ENCODE results near the gene TCEA2. TPM values are rescaled to one million over a fixed set of nuclear protein-coding genes. Genes with fewer than 3 reads are reported as not detected.

Gene TCEA2
- total RNA-seq, 1 donor from 2014 or later, result 23.2 TPM

- Histone ChIP-seq H3K9ac (no peak overlapping the region), H3K4me3 (no peak overlapping the region), H3K27ac (no peak overlapping the region), H4K20me1 (ENCODE audit: low read depth) (no peaks in the 10 kb centered on the region), H3K27me3 (no peaks in the 10 kb centered on the region), H3K4me1 (no peaks in the 10 kb centered on the region), H3F3A (ENCODE audit: low read depth) (no peaks in the 10 kb centered on the region), H3K79me2 (ENCODE audit: low read depth) (no peaks in the 10 kb centered on the region), H2AFZ (replicated peaks) (no peak overlapping the region), H3K4me2 (no peak overlapping the region), H3K9me3 (ENCODE audit: low read depth) (no peaks in the 10 kb centered on the region), H3K36me3 (no peaks in the 10 kb centered on the region)
- H3K4me3 Mint-ChIP-seq, result no peak overlapping the region
- peaks cover 19% of the 10 kb centered on the region for H3K27me3 Mint-ChIP-seq (ENCODE audit: insufficient read depth, low read depth)
- no peak overlapping the region for H3K27ac Mint-ChIP-seq
- TF ChIP-seq EZH2 (IDR thresholded peaks at IDR 0.05) (no peak), EZH2phosphoT487 (IDR thresholded peaks at IDR 0.05) (no peak), CTCF (IDR thresholded peaks at IDR 0.05) (no peak)
- DNase-seq (ENCODE audit: low spot score), result no peak
- H3K4me1 Mint-ChIP-seq, result no peaks in the 10 kb centered on the region
- H3K36me3 Mint-ChIP-seq, result no peaks in the 10 kb centered on the region
- H3K9me3 Mint-ChIP-seq, result no peaks in the 10 kb centered on the region
These were observed 49.0 kb downstream of the TCEA2 start for GRCh38 chr20:64111841-64112641.

- no peaks in the 10 kb centered on the region for H4K20me1 ChIP-seq (ENCODE audit: low read depth)
- H3K27me3 ChIP-seq, result no peaks in the 10 kb centered on the region
- no peak overlapping the region for H3K27ac Mint-ChIP-seq
- no peaks in the 10 kb centered on the region for H3K36me3 Mint-ChIP-seq
- no peak overlapping the region for H2AFZ ChIP-seq (replicated peaks)
- no peaks in the 10 kb centered on the region for H3K79me2 ChIP-seq (ENCODE audit: low read depth)
- no peak overlapping the region for H3K27ac ChIP-seq
- H3K4me3 Mint-ChIP-seq, result no peak overlapping the region
- H3F3A ChIP-seq (ENCODE audit: low read depth), result no peaks in the 10 kb centered on the region
- H3K4me1 Mint-ChIP-seq, result no peaks in the 10 kb centered on the region
- TF ChIP-seq CTCF (IDR thresholded peaks at IDR 0.05) (no peak), EZH2phosphoT487 (IDR thresholded peaks at IDR 0.05) (no peak), EZH2 (IDR thresholded peaks at IDR 0.05) (no peak)
- H3K4me3 ChIP-seq, result no peak overlapping the region
- H3K4me1 ChIP-seq, result no peaks in the 10 kb centered on the region
- no peaks in the 10 kb centered on the region for H3K36me3 ChIP-seq
- H3K4me2 ChIP-seq, result no peak overlapping the region
- peaks cover 15% of the 10 kb centered on the region for H3K27me3 Mint-ChIP-seq (ENCODE audit: insufficient read depth, low read depth)
- no peak for DNase-seq (ENCODE audit: low spot score)
- H3K9ac ChIP-seq, result no peak overlapping the region
- H3K9me3 ChIP-seq (ENCODE audit: low read depth), result no peaks in the 10 kb centered on the region
- no peaks in the 10 kb centered on the region for H3K9me3 Mint-ChIP-seq
These were observed 49.9 kb downstream of the TCEA2 start for GRCh38 chr20:64112691-64113443.

- Mint-ChIP-seq H3K27ac (peak overlapping the region; percentile 10), H3K4me3 (no peak overlapping the region), H3K36me3 (no peaks in the 10 kb centered on the region), H3K9me3 (no peaks in the 10 kb centered on the region), H3K27me3 (ENCODE audit: insufficient read depth, low read depth) (peaks cover 15% of the 10 kb centered on the region), H3K4me1 (no peaks in the 10 kb centered on the region)
- Histone ChIP-seq H3K4me2 (no peak overlapping the region), H4K20me1 (ENCODE audit: low read depth) (no peaks in the 10 kb centered on the region), H3F3A (ENCODE audit: low read depth) (no peaks in the 10 kb centered on the region), H3K79me2 (ENCODE audit: low read depth) (no peaks in the 10 kb centered on the region), H3K27me3 (no peaks in the 10 kb centered on the region), H3K36me3 (no peaks in the 10 kb centered on the region), H2AFZ (replicated peaks) (no peak overlapping the region), H3K9ac (no peak overlapping the region), H3K27ac (no peak overlapping the region), H3K4me3 (no peak overlapping the region), H3K4me1 (no peaks in the 10 kb centered on the region), H3K9me3 (ENCODE audit: low read depth) (no peaks in the 10 kb centered on the region)
- DNase-seq (ENCODE audit: low spot score), result no peak
- TF ChIP-seq EZH2phosphoT487 (IDR thresholded peaks at IDR 0.05) (no peak), EZH2 (IDR thresholded peaks at IDR 0.05) (no peak), CTCF (IDR thresholded peaks at IDR 0.05) (no peak)
These were observed 50.4 kb downstream of the TCEA2 start for GRCh38 chr20:64113444-64113775.

Measured in neural progenitor cell (in vitro differentiated cells).